GM18951 (cell line): ENCODE results near the gene STKLD1.

Source experiments
- POLR2A ChIP-seq: IDR thresholded peaks from 4 replicates; pipeline ENCODE4 v1.6.1; 2011; ENCODE audit warnings: mild to moderate bottlenecking; ENCODE audit not compliant: insufficient read length, insufficient read depth; ENCODE audit errors: extremely low read depth
- in situ Hi-C: fragments of 300-500 bp; cut with MboI; formaldehyde crosslinking; loops from one replicate; pipeline ENCODE4 v1.12.0; 2022; ENCODE audit warnings: low sequenced_read_pairs, mixed read lengths, inconsistent platforms; ENCODE audit not compliant: unreplicated experiment

Gene STKLD1

DNA sequence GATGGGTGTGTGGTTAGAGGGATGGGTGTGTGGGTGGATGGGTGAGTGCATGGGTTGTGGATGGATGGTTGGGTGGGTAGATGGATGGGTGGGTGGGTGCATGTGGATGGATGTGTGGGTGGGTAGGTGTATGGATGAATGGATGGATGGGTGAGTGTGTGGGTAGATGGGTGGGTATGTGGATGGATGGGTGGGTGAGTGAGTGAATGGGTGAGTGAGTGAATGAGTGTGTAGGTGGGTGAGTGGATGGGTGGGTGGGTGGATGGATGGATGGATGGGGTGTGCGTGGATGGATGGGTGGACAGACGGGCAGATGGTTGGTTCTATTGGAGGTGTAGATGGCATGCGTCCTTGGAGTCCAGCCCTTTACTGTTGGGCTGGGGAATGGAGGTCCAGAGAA lies 17.2 kb downstream of the STKLD1 start:
- in situ Hi-C loops: no loop called here
- no peak for TF ChIP-seq POLR2A

DNA sequence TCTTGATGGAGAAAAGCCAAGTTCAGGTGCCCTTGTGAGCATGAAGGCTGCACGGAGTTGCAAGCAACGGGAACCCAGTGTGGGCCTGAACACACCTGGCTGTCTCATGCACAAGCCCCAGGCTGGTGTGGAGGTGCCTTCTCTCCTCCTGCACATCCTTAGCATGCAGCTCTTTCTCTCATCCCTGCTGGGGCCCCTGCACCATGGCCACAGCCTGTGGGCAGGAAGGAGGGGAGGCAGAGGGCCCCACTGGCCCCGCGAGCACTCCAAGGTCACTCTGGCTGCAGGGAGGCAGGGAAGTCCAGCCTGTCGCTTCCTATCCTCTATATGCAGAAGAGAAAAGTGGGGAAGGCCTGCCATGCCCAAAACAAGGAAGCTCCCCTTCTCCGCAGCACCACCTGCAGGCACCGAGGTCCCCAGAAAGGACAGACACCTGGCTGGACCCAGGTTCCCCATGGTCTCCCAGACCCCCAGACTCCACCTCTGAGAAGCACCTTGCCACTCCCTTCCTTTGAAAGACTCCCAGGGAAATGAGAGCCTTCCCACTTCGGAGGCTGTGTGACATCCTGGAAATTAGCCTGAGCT lies 18.6 kb downstream of the STKLD1 start:
- no peak for TF ChIP-seq POLR2A
- in situ Hi-C loops: no loop called here

DNA sequence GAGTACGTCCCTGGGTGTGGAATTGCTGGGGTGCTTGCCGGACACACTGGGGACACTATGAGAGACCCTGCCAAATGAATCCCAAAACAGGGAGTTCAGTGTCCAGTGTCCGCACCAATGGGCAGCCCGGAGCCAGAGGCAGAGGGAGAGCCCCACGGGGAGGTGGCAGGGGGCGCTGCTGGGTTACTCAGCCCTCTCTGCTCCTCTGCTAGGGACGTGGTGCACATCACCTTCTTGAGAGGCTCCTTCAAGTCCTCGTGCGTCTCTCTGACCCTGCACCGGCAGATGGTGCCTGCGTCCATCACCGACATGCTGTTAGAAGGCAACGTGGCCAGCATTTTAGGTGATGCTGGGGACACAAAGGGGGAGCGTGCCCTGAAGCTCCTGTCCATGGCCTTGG lies 20.8 kb downstream of the STKLD1 start:
- TF ChIP-seq POLR2A: no peak

DNA sequence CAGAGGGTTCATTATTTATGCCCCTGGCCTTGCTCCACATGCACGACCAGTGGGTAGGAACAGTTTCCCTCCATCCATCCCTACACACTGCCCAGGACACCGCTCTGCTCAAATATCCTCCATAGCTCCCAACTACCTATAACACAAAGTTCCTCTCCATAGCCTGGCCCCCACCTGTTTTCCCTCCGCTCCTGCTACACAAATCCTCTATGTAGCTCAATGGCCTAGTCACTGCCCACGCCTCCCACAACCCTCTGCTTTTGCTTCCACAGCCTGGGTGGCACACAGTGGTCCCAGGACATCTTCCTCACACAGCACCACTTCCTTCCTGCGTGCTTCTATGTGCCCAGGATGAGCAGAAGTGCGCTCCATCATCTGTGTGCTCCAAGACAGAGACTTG lies 21.2 kb downstream of the STKLD1 start:
- in situ Hi-C loops: no loop called here
- TF ChIP-seq POLR2A: no peak

More for the DNA sequence above, 20.8 kb downstream of the STKLD1 start:
- in situ Hi-C loops: no loop called here

DNA sequence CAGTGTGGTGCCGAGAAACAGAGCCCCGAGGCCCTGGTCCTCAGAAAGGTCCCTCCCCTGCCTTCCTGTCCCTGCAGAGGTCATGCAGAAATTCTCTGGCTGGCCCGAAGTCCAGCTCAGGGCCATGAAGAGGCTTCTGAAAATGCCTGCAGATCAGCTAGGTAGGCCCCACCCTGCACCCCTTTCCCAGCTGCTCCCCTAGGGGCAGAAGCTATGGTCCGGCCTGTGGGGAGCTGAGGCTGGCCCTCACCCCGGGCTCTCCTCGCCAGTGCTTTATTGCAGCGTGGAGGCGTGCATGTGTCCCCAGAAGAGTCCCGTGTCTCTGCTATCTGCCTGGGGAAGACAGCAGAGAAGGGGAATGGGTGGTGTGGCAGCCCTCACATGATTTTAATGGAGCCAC lies 21.7 kb downstream of the STKLD1 start:
- TF ChIP-seq POLR2A: no peak
- in situ Hi-C loops: no loop called here

DNA sequence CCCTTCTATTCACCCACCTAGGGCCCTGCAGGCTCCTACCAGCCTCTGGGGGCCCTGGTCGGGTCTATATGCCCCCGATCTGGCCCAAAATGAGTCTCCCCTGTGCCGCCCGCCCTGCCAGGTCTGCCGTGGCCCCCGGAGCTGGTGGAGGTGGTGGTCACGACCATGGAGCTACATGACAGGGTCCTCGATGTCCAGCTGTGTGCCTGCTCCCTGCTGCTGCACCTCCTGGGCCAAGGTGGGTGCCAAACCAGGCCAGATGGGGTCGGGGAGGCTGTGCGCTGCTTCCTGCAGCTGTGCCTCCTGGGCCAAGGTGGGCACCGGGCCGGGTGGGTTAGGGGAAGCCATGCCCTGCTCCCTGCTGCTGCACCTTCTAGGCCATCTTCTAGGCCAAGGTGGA lies 24.1 kb downstream of the STKLD1 start:
- no peak for TF ChIP-seq POLR2A
- in situ Hi-C loops: no loop called here

DNA sequence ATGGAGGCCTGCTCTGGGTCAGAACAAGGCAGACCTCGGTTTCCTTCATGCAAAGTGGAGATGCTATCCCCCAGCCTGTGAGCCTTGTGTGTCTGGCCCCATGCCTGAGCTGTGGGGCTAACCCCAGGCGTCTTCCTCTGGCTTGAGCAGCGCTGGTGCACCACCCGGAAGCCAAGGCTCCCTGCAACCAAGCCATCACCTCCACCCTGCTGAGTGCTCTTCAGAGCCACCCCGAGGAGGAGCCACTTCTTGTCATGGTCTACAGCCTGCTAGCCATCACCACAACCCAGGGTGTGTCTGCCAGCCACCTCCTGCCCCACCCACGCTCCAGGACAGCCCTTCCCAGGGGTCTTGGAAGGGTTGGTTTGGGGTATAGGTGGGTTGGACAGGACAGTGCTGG lies 25.4 kb downstream of the STKLD1 start:
- in situ Hi-C loops: no loop called here
- no peak for TF ChIP-seq POLR2A

DNA sequence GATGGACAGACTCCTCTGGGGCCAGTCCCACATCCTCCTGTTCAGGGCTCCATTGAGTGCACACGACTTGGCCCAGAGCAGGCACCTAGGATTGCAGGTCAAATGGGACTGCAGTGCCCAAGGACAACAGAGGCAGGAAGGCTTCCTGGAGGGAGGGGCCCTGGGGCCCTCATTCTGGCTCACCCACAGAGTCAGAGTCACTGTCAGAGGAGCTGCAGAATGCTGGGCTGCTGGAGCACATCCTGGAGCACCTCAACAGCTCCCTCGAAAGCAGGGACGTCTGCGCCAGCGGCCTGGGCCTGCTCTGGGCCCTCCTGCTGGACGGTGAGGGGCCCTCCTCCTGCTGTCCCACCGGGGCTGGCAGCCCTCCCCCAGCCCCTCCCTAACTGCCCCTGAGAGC lies 26.5 kb downstream of the STKLD1 start:
- in situ Hi-C loops: no loop called here
- no peak for TF ChIP-seq POLR2A

DNA sequence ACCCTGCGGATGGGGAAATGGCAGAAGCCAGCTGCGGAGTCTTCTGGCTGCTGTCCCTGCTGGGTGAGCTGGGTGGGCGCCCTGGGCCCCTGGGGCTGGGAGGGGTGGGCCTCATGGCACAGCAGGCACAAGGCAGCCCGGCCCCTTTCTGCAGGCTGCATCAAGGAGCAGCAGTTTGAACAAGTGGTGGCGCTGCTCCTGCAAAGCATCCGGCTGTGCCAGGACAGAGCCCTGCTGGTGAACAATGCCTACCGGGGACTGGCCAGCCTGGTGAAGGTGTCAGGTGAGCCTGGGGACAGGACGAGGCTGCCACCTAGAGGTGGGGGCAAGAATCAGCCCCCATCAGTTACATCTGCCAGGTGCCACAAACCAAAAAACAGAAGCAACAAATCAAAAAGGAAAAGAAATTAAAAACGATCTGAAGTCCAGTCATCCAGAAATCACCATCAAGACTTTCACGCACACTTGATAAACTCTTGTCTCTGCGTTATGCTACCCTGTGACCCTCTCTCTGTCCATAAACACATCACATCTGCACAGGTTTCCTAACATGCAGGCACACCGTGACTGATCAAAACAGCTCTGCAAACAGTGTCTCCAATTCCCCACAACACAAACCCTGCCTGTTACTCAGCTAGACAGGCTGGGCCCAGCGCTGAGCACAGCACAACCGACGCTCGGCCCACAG lies 27.7 kb downstream of the STKLD1 start:
- no peak for TF ChIP-seq POLR2A
- in situ Hi-C loops: no loop called here

DNA sequence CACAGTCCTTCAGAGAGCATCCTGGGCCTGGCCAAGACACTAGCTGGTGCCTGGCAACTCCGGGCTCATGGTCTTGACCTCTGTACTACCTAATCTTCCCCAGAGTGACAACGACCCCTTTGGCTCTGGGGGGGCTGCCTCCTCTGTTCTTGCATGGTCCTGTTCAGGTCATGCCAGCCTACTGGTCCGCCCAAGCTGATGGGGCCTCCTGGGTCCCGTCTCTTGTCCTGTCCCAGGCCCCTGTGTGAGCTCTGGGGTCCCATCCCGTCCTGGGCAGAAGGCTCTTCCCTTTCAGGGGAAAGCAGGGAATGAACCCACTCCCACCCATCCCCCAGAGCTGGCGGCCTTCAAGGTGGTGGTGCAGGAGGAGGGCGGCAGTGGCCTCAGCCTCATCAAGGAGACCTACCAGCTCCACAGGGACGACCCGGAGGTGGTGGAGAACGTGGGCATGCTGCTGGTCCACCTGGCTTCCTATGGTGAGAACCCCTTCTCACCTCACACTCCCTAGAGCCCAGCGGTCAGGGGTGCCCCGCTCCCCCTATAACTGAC lies 28.4 kb downstream of the STKLD1 start:
- no peak for TF ChIP-seq POLR2A
- in situ Hi-C loops: no loop called here

DNA sequence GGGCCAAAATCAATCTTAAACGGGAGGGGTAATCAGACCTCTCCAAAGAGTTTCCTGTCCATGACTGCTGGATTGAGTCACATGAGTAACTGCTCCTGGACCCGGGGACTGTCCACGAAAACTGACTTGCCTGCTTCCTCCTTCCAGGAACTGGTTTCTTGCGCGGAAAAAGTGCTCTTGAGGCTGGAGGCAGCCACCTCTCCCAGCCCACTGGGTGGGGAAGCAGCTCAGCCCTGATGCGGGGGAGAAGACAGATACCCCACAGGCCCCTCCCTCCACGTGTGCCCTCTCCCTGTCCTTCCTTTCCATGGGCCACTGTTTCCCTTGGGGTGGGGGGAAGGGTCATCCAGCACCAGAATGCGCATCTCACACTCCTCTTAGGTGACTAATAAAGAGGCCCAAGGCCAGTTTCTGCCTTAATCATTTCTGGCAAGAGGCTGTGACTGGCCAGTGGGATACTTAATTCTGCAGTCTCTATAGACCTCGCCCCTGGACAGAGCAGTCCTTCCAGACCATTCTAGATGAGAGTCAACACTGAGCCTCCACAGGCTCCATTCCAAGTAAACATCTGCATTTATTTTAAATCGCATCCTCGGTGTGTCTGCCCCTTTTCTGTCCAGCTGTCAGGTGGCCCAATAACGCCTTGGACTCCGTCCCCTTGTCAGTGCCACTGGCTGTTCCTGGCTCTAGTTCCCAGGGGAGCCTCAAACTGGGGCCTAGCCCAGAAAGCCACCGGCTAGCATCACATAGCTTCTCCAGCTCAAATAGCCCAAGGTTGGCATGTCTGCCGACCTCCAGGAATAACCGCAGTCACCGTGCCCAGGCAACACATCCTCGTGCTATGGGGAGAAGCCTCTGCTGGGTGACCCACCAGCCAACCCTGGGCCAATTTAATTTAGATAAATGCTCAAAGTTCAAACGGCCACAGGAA lies 29.6 kb downstream of the STKLD1 start:
- in situ Hi-C loops: no loop called here
- no peak for TF ChIP-seq POLR2A

DNA sequence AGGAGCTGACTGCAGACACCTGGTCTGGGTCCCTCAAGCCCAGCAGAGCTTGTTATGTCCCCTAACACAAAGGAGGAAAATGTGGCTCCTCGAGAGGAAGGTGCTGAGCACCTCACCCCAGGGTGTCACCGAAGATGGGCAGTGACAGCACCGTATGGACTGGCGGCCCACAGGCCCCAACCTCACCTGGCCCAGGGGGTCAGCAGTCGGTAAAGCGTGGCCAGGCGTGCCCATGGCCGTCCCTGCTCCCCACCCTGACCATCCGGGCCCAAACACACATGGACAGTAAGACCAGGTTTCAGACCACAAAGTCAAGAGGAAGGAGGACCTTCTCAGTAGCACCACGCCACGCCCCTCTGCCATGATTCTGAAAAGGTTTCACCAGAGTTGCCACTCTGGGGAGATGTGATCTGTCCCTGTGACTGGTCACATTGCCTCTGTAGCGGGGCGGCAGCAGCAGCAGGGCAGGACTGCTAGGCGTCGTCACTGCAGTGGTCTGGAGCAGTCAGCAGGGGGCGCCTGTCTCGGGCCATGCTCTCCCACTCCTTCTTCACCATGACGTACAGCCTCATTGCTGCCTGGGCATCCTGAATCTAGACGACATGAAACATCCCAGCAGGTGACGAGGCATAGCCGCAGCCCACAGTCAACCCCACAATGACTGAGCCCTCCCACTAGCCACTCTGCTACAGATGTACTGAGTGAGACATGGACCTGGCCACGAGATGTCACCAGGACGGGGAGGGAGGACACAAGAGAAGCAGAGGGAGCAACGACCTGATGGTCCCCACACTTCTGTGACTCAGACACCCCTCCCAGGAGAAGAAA lies 30.5 kb downstream of the STKLD1 start:
- in situ Hi-C loops: no loop called here
- TF ChIP-seq POLR2A: peak; percentile 18
